NCI-H1694 treated with DMSO at 0.1 percent for 48 hours (cell line): ENCODE measurements around the gene CAPN8.
A peak's percentile ranks its signal among the peaks of the same experiment; 100 is the strongest.

Experiments
- DNase-seq: peaks from one replicate; lab custom pipeline; 2025; lab: John Stamatoyannopoulos, UW

CAPN8 gene

DNA sequence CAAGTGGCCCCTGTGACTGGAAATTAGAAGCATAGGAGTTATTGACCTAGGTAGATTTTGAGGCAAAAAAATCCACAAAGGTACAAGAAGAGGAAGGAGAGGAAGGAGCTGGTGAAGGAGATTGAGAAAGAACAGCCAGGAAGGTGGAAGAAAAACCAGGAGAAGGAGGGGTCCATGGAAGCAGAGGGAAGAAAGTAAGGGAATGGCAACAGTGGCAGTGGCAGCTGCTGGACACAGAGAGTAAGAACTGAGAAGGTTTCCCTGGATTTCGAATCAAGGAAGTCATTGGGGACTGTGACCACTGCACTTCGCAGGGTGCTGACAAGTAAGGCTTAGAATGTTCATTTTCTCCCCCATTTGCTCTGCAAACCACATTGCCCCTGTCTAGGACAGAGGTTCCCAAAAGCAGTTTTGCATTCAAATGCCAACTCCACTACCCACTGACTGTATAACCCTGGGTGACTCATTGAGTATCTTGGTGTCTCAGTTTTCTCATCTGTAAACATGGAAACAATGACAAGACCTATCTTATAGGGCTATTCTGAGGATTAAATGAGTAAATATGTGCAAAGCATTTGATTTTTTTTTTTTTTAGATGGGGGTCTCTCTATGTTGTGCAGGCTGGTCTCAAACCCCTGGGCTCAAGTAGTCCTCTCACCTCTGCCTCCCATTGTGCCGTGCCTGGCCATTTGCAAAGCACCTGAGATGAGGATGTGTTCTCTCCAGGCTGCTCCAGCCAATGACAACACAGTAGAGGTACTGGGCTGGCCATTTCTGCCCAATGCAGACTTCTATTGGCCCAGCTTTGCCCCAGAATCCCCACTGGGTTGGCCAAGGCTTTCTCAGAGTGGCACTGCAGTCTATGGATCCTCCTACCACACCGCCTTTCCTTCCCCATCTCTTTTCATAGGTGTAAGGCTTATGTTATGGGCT is 37.5 kb upstream of the CAPN8 start:
- DNase-seq = no peak

DNA sequence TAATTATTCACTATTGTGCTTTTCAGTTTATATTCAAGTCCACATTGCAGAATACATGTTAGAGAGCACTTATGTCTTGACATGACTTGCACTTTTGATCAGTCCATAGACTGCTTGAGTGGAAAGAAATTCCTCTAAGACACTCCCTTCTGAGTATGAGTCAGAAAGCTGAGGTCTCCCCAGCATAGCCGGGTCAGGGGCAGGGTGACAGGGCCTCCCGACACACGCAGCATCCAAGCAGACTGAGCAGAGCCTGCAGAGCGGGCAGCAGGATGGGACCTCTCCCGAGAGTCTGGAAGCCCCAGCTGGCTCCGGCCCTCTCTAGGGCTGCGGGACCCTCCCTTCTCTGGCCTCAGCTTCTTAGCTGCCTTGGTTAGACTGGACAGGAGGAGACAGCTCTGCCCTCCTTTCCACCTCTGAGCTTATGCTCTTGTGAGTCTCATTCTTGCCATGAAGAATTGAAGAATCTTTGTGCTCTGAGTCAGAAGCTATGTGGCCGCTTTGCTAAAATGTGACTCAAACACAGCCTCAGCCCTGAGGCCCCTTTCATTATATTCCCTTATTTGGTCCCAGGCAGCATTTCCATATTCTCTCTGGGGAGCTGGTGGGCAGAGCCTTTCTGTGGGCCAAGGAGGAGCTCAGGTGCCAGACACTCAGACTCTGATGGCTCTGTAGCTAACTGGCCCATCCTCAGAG is 35.6 kb upstream of the CAPN8 start:
- DNase-seq = no peak

DNA sequence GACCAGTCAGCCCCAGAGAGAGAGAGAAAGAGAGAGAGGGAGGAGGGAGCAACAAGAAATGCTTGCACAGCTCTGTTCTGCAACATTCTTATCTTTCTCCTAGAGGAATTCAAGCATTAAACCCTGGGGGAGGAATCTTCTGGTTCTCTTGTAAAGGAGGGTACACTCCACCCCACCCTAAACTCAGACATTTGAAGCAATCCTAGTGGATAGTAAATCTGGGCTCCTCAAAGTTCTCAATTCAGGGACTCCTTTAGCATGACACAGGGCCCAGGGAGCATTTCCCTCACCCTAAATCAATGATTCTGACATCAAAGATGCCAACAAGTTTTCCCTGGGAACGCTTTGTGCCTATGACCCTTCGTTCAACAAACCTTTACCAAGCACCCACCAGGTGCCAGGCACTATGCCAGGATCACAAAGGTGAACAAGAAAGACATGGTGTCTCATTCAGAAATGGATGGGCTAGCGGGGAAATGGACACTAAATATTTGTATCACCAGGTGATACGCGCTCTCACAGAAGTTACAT is 35.0 kb upstream of the CAPN8 start:
- no peak for DNase-seq

DNA sequence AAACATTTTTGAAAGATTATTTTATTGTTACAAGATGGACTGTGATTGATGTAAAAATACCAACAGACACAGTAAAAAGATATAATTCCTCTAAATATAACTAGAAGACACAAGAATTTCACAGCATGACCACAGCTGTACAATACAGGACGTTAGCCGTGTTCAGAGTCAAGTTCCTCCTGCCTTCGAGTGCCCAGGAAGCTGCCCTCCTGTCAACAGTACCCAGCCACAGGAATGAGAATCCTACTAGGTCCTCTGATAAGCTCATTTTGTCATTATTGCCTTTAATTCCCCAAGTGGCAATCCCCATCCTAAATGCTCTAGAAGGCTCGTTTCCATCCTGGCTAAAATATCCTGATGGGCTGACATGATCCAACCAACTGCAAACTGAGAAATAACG is 30.4 kb upstream of the CAPN8 start:
- DNase-seq = no peak

DNA sequence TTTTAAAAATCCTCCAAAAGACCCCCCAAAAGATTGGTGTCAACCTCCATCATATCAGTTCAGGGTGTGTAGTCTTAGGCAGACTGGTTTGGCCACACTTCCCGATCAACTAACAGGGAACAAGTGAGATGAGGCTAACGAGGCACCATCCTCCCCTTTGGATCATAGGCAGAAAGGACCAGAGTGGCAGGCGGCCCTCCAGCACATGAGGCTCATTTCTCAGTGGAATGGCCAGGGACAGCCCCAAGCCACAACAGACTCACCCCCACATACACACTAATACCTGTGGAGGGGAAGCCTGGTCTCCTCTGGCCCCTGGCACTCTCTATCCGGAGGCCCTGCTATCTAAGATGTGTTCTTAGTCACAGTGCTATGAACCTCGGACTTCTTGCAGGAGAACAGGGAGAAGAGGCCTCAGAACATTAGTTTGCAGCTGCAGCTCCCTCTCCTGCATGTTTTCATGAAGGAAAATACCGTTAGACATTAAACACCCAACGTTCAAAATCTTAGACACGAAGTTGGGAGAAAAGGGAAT is 29.6 kb upstream of the CAPN8 start:
- no peak for DNase-seq

DNA sequence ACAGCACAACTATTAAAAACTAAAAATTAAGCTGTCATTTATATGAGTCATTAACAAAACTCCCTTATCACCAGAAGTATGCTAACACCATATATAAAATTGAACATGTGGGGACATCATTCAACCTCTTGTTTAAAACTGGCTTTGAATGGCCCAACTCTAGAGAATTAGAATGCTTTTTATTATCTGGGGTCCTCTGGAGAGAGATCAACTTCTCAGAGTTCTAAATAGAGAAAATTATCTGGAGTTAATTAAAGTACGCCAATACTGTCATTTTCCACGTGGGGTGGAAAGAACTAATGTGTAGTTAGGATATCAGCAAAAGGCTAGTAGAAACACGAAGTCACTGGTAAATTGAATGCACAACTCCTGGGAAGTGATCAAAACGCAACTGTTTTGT is 25.6 kb upstream of the CAPN8 start:
- no peak for DNase-seq

DNA sequence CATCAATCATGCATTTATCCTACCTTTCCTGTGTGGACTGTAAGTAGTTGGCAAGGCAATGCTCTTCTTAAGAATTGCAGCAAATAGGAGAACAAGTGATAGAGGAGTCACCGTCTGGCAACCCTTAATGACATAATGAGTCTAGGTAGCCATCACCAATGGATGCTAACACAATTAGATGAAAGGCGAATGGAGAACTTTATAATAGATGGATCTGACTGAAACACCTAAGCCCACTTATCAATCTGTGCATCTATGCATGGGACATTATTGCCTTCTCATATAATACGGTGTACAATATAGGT is 18.9 kb upstream of the CAPN8 start:
- DNase-seq = no peak

DNA sequence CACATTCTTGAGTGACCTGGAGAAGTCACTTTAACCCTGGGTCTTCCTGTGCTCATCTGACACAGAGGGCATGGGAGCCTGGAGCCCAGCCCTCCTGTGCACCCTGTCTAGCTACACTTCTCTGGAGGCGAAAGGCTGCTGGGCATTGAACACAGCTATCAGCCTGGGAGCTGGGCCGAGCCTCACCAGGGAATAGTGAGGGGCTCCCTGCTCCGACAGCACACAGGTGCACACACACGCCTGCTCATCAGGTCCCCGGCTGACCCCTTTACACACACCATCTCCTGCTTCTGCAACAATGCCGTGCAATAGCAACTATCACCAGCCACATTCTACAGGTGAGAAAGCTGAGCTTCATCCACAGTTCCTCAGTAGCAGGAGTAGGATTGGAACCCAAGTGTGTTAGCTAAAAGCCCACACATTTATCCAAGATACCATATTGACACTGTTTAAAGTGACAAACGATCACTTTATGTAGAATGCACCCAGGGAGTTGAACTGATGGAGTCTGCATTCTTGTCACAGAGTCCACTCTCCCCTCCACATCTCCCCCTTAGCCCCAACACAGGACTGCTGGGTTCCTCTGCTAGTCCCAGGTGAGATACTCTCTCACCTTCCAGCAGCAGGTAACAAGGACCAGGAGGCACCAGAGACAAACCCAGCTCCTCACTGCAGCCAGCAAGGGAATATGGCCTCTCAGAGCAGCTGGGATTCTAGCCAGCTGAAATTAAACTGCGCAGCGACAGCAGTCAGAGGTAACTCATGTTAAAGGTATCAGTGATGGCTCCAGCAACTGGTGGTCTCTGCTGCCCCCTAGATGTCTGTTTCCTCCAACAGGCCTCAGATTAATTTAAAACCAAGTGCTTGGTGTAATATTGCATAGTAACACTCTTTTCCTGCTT is 18.3 kb upstream of the CAPN8 start:
- DNase-seq = peak; percentile 66

DNA sequence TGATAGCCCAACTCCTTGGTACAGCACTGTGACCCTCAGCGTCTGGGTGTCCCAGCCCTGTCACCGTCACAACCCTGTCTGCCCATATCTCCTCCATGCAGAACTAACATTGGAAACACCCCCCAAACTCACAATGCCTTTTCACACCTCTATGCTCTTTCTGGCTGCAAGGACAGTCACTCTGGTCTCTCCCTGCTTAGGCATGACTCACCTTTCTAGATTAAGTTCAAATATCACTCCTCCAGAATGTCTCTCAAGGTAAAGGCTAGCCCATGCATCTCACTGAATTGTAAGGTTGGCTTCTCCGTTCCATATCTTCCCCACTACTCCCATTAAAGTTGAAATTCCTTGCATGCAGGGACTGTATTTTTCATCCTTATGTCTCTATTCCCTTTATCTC is 17.0 kb upstream of the CAPN8 start:
- no peak for DNase-seq

DNA sequence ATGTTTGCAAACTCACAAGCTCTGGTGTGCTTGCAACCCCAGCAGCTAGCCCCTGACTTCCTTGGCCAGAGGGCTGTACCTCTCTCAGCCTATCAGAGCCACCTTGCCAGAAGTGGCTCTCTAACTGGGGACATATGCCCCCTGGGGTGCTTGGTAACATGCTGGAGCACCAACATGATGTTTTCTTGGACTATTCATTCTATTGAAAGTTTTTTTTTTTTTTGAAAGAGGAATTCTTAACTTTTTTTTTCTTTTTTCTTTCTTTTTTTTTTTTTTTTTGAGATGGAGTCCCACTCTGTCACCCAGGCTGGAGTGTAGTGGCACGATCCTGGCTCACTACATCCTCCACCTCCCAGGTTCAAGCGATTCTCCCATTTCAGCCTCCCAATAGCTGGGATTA is 14.7 kb upstream of the CAPN8 start:
- DNase-seq = no peak

DNA sequence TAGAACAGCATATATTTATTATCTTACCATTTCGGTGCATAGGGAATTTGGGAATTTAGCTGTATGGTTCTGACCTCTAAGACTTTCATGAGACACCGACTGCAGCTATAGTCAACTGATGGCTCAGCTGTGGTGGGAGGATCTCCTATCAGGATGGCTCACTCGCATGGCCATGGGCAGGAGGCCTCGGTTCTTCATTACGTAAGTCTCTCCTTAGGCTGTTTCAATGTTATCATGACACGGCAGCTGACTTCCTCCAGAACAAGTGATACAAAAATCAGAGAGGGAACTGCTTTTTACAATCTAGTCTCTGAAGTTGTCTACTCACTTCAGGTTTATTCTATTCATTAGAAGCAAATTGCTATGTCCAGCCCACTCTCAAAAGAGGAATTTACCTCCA is 13.3 kb upstream of the CAPN8 start:
- no peak for DNase-seq

DNA sequence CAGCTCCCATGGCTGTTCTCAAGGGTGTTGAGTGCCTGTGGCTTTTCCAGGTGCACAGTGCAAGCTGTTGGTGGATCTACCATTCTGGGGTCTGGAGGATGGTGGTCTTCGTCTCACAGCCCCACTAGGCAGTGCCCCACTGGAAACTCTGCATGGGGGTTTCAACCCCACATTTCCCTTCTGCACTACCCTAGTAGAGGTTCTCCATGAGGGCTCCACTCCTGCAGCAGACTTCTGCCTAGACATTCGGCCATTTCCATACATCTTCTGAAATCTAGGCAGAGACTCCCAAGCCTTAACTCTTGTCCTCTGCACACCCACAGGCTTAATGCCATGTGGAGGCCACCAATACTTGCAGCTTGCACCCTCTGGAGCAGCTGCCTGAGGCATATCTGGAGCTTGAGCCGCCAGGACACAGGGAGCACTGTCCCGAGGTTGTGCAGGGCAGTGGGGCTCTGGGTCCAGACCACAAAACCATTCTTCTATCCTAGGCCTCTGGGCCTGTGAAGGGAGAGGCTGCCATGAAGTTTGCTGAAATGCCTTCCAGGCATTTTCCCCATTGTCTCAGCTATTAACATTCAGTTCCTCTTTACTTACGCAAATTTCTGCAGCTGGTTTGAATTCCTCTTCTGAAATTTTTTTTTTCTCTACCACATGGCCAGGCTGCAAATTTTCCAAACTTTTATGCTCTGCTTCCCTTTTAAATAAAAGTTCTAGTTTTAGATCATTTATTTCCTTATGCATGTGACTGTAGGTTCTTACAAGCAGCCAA is 8.8 kb upstream of the CAPN8 start:
- no peak for DNase-seq

DNA sequence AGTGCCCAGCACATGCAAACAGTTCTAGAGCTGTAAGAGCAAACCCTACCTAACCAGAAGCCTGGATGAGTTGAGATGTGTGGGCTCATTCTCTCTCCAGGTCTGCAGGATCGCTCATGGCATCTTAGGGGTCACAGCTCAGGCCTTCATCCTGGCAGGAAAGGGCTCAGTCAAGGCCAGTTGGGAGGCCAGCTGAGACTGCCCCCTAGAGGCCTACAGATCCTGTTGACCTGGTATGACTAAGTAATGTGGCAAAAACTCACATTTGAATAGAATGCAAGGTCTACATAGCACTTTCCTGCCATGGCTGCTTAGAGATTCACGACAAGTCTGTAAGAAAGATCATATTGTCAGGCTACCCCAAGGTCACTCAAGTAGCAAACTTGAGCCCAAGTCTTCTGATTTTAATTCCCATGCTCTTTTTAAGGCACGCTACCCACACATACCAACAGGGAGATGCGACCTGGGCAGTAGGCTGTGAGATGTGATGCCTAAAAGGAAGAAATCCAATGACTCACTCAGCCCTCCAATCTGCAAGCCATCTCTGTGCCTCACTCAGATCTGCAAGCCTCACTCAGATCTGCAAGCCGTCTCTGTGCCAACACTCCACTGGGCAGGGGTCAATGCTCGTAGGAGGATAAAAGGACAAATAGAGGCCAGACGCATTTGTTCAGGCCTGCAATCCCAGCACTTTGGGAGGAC is 5.1 kb upstream of the CAPN8 start:
- peak; percentile 28 for DNase-seq

DNA sequence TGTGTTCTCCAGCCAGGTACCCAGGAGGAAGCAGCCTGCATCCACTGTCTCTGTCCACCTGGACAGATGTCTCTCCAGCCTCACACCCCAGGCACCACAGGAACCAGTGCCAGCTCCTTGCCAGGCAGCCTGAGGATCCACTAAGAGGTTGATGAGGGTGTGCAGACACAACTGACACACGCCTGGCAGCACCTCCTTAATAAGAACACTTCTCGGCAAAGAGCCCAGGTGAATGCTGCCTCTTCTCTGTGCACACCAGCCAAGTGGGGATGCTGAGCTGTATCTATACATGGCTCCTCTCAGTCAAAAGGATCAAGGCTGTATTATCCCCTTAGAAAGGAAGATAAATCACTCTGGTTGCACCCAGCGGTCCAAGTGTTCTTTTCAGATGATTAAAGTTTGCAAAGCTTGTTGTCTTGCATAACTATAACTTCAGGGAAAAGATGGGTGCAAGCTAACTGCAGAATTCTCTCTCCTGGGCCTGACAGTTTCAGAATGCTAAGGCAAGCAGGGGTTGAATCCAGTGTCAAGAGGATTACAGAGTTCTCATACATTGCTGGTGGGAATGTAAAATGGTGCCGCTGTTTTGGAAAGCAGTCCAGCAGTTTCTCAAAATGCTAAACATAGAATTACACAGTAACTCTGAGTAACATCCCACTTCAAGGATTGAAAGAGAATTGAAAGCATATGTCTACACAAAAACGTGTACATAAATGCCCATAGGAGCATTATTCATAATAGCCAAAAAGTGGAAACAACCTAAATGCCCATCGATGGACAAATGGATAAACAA is 3.7 kb upstream of the CAPN8 start:
- no peak for DNase-seq

DNA sequence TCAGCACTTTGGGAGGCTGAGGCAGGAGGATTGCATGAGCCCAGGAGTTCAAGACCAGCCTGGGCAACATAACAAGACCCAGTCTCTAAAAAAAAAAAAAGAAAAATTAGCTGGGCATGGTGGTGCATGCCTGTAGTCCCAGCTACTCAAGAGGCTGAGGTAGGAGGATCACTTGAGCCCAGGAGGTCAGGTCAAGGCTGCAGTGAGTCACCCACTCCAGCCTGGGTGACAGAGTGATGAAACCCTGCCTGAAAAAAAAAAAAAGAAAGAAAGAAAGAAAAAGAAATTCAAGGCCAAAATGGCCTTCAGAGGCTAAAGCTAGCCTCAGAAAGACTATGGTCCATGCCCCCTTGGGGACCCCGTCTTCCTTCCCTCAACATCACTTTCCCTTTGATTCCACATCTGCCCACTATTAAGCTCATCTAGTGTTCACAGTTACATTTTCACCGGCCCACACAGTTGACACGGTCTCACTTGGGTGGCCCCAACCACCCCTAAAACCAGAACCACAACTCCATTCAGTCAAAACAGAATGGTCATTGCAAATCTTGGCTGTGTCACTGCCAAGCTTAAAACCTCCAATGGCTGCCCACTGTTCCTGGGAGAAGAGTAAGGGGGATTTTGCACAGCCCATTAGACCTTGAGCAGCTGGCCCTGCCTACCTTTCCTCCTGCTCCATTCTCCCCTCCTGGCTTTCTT is 2.1 kb upstream of the CAPN8 start:
- DNase-seq = no peak

DNA sequence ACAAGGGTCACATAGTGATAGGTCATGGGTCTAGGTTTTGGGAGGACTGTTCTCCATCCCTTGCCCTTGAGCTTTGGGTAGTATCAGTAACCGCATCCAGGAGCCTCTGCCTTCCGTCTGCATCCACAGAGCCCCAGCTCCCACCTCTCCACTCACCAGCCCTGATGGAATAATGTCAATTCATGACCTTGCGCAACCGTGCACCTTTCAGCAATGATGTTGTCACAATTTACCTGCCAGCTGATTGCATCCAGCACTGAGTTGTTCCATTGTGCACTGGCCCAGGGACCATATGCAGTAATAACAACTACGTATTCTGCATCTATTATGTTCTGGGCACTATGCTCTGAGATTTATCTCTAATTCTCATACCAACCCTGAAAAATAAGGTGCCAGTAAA is 1.4 kb downstream of the CAPN8 start:
- no peak for DNase-seq

DNA sequence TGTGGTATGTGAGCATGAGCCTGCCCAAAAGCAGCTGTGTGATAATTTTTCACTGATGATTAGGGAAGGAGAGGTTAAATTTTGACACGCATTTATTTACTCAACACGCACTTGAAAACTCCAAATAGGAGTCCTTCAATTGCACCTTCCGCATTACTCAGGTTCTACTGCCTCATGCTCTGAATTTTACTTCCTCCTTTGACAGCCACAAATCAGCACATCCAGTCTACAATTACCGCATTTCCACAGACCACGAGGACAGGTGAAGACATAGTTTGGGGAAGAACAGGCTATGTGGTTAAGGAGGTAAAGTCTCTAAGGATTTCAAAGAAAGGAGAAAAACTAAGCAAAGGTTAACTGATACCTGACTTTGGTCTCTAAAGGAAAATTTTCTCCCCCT is 2.6 kb downstream of the CAPN8 start:
- DNase-seq = no peak

DNA sequence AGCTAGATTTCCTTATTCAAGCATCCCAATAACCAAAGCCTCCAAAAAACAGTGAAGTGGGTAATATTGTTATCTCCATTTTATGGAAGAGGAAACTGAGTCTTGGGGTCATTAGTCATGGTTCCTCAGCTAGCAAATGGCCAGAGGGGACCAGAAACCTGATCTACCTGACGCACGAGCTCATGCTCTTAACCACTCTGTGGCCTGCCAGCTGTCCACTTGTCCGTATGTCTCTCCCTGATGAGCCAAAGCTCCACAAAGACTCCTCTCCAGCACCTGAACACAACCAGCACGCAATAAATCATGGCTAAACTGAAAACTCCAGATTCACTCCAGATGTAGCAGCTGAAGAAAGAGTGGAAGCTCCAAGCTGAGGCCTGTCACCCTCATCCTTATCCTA is 5.8 kb downstream of the CAPN8 start:
- no peak for DNase-seq

DNA sequence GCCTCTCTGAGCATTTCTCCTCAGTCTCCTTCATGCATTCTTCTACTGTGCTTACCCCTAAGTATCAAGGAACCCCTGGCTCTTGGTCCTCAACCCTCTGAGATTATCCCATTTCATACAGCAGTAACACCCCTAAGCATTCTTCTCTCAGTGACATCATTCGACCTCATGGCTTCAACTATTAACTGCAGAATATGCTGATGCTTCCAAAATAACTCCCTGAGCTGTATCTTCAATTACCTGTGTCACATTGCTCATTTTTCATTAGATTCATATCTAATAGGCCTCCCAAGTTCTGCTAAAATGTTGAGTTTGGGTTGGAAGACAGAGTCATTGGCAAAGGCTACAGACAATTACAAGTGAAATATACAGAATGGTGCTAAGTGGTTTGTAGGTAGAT is 7.5 kb downstream of the CAPN8 start:
- no peak for DNase-seq
